ENCODE data around the gene RNF151.
"Not testable (repeated sequence)": the region's sequence is repeated elsewhere in the genome, so short reads cannot be mapped to it uniquely, and the experiment has no call there.

The RNF151 gene

DNA sequence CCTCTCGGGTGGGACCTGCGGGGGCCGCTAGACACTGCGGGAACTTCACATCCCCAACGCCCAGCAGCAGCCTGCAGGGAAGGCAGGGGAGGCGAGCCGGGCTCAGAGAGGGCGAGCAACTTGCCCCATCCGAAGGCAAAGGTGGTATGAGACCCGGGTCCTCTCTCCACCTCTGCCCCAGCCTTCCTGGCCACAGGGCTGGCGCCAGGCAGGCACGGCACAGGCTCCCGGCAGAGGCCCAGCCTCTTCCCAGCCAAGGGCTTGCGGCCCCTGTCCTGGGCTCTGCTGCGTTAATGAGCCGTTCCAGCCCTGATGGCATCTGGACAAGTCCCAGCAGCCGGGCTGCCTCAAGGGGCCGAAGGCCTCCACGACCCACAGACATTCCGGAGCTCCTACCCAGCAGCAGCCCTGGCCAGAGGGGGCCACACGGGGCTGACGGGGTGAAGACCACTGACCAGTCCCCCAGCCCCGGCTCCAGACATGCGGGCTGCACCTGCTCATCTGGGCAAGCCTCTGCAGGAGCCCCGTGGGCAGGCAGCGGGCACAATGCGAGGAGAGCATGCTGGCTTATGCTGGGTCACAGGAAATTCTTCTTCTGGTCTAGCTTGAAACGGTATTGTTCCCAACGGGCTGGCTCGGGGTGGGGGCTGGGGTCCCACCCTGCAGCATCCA is 47.2 kb upstream of the RNF151 start:
- no peak for DNase-seq
- no peaks in the 10 kb centered on the region for H3K9me3 ChIP-seq
- H3K27ac ChIP-seq, result no peak overlapping the region
- H3K36me3 ChIP-seq, result no peaks in the 10 kb centered on the region
- intact Hi-C loops (cut with DNase I; ENCODE audit: low total_unique reads), result no loop called here
- TF ChIP-seq, protein P1, sequence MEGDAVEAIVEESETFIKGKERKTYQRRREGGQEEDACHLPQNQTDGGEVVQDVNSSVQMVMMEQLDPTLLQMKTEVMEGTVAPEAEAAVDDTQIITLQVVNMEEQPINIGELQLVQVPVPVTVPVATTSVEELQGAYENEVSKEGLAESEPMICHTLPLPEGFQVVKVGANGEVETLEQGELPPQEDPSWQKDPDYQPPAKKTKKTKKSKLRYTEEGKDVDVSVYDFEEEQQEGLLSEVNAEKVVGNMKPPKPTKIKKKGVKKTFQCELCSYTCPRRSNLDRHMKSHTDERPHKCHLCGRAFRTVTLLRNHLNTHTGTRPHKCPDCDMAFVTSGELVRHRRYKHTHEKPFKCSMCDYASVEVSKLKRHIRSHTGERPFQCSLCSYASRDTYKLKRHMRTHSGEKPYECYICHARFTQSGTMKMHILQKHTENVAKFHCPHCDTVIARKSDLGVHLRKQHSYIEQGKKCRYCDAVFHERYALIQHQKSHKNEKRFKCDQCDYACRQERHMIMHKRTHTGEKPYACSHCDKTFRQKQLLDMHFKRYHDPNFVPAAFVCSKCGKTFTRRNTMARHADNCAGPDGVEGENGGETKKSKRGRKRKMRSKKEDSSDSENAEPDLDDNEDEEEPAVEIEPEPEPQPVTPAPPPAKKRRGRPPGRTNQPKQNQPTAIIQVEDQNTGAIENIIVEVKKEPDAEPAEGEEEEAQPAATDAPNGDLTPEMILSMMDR (IDR thresholded peaks at IDR 0.05), result no peak
- H3K4me3 ChIP-seq, result no peak overlapping the region
- H3K27me3 ChIP-seq, result peaks cover 0 to 98% of the 10 kb centered on the region in 2 donors
- H3K4me1 ChIP-seq, result peaks cover 0 to 14% (median 4%) of the 10 kb centered on the region in 4 donors

DNA sequence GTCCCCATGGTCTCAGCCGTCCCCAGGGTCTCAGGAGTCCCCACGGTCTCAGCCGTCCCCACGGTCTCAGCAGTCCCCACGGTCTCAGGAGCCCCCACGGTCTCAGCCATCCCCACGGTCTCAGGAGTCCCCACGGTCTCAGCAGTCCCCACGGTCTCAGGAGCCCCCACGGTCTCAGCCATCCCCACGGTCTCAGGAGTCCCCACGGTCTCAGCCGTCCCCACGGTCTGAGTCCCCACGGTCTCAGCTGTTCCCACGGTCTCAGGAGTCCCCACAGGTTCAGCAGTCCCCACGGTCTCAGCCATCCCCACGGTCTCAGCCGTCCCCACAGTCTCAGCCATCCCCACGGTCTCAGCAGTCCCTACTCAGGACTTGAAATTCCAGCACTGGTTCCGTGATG is 46.5 kb upstream of the RNF151 start:
- H3K4me3 ChIP-seq; H3K9me3 ChIP-seq; intact Hi-C loops (cut with DNase I; ENCODE audit: low total_unique reads); DNase-seq; H3K36me3 ChIP-seq; H3K27ac ChIP-seq: not testable (repeated sequence)
- Histone ChIP-seq H3K27me3 (peaks cover 0 to 97% of the 10 kb centered on the region in 2 donors), H3K4me1 (peaks cover 0 to 14% (median 4%) of the 10 kb centered on the region in 4 donors)

DNA sequence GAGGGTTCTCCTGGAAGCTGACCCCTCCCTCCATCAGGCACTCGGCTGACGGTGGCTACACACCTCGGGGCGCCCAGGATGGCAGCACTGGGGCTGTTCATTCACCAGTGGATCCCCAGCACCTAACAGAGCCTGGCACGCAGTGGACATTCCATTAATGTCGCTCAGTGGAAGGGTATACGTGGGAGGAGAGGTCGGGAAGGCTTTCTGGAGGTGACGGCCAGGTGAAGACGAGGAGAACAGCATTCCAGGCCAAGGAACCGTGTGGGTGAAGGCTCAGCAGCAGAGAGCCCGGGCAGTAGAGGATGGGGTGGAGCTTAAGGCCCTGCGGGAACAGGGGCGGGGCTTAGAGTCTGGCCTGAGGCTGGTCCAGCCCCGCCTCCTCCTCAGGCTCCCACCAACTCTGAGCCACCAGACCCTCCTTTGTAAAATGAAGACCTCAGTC is 45.9 kb upstream of the RNF151 start:
- H3K27me3 ChIP-seq, result peaks cover 0 to 97% of the 10 kb centered on the region in 2 donors
- no peaks in the 10 kb centered on the region for H3K36me3 ChIP-seq

DNA sequence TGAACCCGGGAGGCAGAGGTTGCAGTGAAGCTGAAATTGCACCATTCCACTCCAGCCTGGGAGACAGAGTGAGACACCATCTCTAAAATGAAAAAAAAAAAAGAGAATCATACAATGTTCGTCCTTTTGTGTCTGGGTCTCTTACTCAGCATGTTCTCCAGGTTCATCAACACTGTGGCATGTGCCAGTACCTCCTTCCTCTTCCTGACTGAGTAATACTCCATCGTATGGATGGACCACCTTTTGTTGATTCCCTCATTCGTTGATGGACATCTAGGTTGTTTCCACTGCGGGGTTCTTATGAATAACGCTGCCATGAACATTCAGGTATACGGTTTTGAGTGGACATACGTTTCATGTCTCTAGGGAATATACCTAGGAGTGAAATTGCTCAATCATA is 44.3 kb upstream of the RNF151 start:
- H3K27ac ChIP-seq, result no peak overlapping the region
- no peak for DNase-seq
- H3K4me3 ChIP-seq, result no peak overlapping the region
- TF ChIP-seq, protein P1 (IDR thresholded peaks at IDR 0.05), result no peak
- H3K9me3 ChIP-seq, result no peaks in the 10 kb centered on the region
- intact Hi-C loops (cut with DNase I; ENCODE audit: low total_unique reads), result no loop called here
- H3K36me3 ChIP-seq, result no peaks in the 10 kb centered on the region
- H3K4me1 ChIP-seq, result peaks cover 0 to 14% (median 4%) of the 10 kb centered on the region in 4 donors
- peaks cover 0 to 85% of the 10 kb centered on the region in 2 donors for H3K27me3 ChIP-seq

More for the DNA sequence above, 45.9 kb upstream of the RNF151 start:
- Histone ChIP-seq H3K9me3 (no peaks in the 10 kb centered on the region), H3K4me1 (peaks cover 0 to 14% (median 4%) of the 10 kb centered on the region in 4 donors), H3K4me3 (no peak overlapping the region), H3K27ac (no peak overlapping the region)
- intact Hi-C loops (cut with DNase I; ENCODE audit: low total_unique reads), result no loop called here
- no peak for DNase-seq
- TF ChIP-seq, protein P1 (IDR thresholded peaks at IDR 0.05), result no peak

DNA sequence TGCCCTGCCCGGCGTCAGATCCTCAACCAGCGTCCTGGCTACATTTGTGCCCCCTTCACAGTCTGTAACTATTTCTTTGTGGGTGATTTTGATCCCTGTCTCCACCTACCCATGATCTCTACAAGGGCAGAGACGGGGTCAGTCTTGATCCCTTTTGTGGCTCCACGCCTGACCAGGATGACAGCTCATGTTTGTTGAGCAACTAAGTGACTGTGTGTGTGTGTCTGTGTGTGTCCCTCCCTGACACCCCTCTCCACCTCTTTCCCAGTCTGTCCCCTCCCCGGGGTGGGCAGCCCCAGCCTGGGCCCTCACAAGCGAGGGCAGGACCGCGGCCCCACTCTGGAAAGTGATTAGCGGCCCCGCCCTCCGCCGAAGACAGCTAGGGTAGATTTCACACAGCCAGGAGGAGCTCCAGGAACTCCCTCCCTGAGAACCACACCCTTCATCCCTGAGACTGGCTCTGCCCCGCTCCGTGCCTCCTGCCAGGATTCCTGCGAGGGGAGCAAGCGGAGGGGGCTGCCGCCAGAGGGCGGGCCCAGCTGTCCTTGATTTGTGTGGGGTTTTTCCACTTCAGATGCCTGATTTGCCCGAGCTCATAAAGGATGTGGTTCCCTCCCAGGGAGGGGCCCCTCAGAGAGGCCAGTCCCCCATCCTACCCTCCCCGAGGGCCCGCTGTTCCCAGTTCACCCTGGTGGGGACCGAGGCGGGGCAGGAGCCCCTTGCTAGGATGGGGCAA is 43.2 kb upstream of the RNF151 start:
- intact Hi-C loops (cut with DNase I; ENCODE audit: low total_unique reads), result no loop called here
- no peaks in the 10 kb centered on the region for H3K9me3 ChIP-seq
- no peak overlapping the region for H3K27ac ChIP-seq
- H3K4me3 ChIP-seq, result no peak overlapping the region
- peaks cover 0 to 5% (median 2%) of the 10 kb centered on the region in 4 donors for H3K4me1 ChIP-seq
- TF ChIP-seq, protein P1 (IDR thresholded peaks at IDR 0.05), result no peak
- H3K27me3 ChIP-seq, result peaks cover 0 to 76% of the 10 kb centered on the region in 2 donors
- no peaks in the 10 kb centered on the region for H3K36me3 ChIP-seq
- DNase-seq, result no peak

DNA sequence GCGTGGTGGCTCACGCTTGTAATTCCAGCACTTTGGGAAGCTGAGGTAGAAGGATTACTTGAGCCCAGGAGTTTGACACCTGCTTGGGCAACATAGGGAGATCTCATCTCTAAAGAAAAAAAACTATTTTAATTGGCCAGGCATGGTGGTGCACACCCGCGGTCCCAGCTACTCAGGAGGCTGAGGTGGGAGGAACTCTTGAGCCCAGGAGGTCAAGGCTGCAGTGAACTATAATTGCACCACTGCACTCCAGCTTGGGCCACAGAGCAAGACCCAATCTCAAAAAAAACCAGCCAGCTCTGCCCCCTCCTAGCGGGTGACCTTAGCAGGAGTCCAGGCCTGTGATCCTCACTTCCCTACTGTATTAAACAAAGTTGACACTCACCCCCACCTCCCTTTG is 42.6 kb upstream of the RNF151 start:
- peaks cover 0 to 70% of the 10 kb centered on the region in 2 donors for H3K27me3 ChIP-seq
- no peak for DNase-seq
- H3K4me1 ChIP-seq, result peaks cover 0 to 2% (median 1%) of the 10 kb centered on the region in 4 donors
- TF ChIP-seq, protein P1 (IDR thresholded peaks at IDR 0.05), result no peak
- H3K4me3 ChIP-seq, result no peak overlapping the region
- no peaks in the 10 kb centered on the region for H3K36me3 ChIP-seq
- intact Hi-C loops (cut with DNase I; ENCODE audit: low total_unique reads), result no loop called here
- H3K27ac ChIP-seq, result no peak overlapping the region
- no peaks in the 10 kb centered on the region for H3K9me3 ChIP-seq

Data from tibial artery (tissue), 4 donors.